Loucy (cell line): Measurements from ENCODE around the gene KLHL4.

Experiments used
- CTCF ChIP-seq: fragments of 200-600 bp; sonication (generic); conservative IDR thresholded peaks from 2 replicates; pipeline ENCODE4 v1.5.1; 2014; ENCODE audit warnings: mild to moderate bottlenecking, antibody characterized with exemption, low read length
- EZH2phosphoT487 ChIP-seq: fragments of 200-600 bp; IDR thresholded peaks from 2 replicates; pipeline ENCODE4 v1.6.1; 2018; ENCODE audit warnings: antibody characterized with exemption, mild to moderate bottlenecking, moderate library complexity, borderline replicate concordance

GRCh38 chrX:87578978-87579377 is 61.4 kb downstream of the KLHL4 start:
- TF ChIP-seq CTCF (no peak), EZH2phosphoT487 (no peak)
